GM12878 (cell line): ENCODE measurements around the gene ZNF189. TPM values are rescaled to one million over a fixed set of nuclear protein-coding genes. Genes with fewer than 3 reads are reported as not detected.

ENCODE experiments used
- ATAC-seq: fragments of 200-7000 bp; cut with Tn5 transposase; 3 replicates; pipeline ENCODE4 v1.9.1; 2020; ENCODE audit warnings: mild to moderate bottlenecking, moderate library complexity
- BruUV-seq: library from RNA; stranded (reverse); fragments of 400-500 nt; replicated peaks from 2 replicates; lab custom pipeline; 2021; lab: Mats Ljungman, UMichigan
- CTCF ChIA-PET: fragments of 300-600 bp; sonication (Branson Sonifier 250); formaldehyde crosslinking; extraction: SDS; loops from one replicate; lab custom pipeline; 2021; ENCODE audit warnings: inconsistent platforms; lab: Yijun Ruan, JAX
- POLR2A ChIA-PET: fragments of 350-600 bp; formaldehyde crosslinking; extraction: SDS; loops from one replicate; lab custom pipeline; 2021; ENCODE audit warnings: inconsistent platforms; lab: Charles Lee
- RAD21 ChIA-PET: fragments of 300-600 bp; sonication (Branson Sonifier 250); formaldehyde crosslinking; loops from one replicate; lab custom pipeline; 2023; ENCODE audit warnings: antibody characterized with exemption; ENCODE audit not compliant: unreplicated experiment; lab: Charles Lee
- SMC1A ChIA-PET: fragments of 300-600 bp; sonication (Branson Sonifier 250); formaldehyde crosslinking; loops from one replicate; lab custom pipeline; 2023; ENCODE audit not compliant: unreplicated experiment, uncharacterized antibody; lab: Charles Lee
- DNase-seq: peaks from one replicate; pipeline ENCODE4 v3.0.0-alpha.2; 2011; ENCODE audit warnings: low read depth, low spot score
- FAIRE-seq: peaks from 3 replicates; lab custom pipeline; 2011; peaks lifted over from hg19 to GRCh38; lab: Jason Lieb, UNC
- H2AFZ ChIP-seq: 2 replicates; pipeline ENCODE4 v1.6.0; 2011; ENCODE audit warnings: low read depth, low read length, control low read depth; ENCODE audit not compliant: control insufficient read depth
- H3K27ac ChIP-seq: 2 replicates; pipeline ENCODE4 v1.5.1; 2011; ENCODE audit warnings: control low read depth; ENCODE audit not compliant: control insufficient read depth, insufficient read depth
- H3K27me3 ChIP-seq, 2 experiments: replicated peaks in 1 of 2; 2 replicates each; pipeline versions ENCODE4 v1.6.0 to v1.6.1; 2011; ENCODE audit warnings: low read length in 1 of 2; ENCODE audit not compliant: control insufficient read depth in 2 of 2, insufficient read depth in 2 of 2
- H3K36me3 ChIP-seq, 2 experiments: 2 replicates each; pipeline ENCODE4 v1.5.1; 2011; ENCODE audit warnings: low read length in 1 of 2; ENCODE audit not compliant: control insufficient read depth in 2 of 2, insufficient read depth in 2 of 2
- H3K4me1 ChIP-seq: 2 replicates; pipeline ENCODE4 v1.6.1; 2011; ENCODE audit warnings: mild to moderate bottlenecking, low read length, moderate library complexity, mixed read lengths; ENCODE audit not compliant: control insufficient read depth, insufficient read depth
- H3K4me2 ChIP-seq: 2 replicates; pipeline ENCODE4 v1.6.0; 2011; ENCODE audit warnings: control low read depth; ENCODE audit not compliant: control insufficient read depth, insufficient read depth
- H3K4me3 ChIP-seq: fragments of 200-600 bp; sonication (generic); 2 replicates; pipeline ENCODE4 v1.5.1; 2016
- H3K79me2 ChIP-seq: 2 replicates; pipeline ENCODE4 v1.6.0; 2011; ENCODE audit warnings: low read length; ENCODE audit not compliant: control insufficient read depth, insufficient read depth
- H3K9ac ChIP-seq: 2 replicates; pipeline ENCODE4 v1.8.0; 2011; ENCODE audit warnings: low read length, control low read depth, mixed read lengths; ENCODE audit not compliant: control insufficient read depth, insufficient read depth
- H3K9me3 ChIP-seq: replicated peaks from 3 replicates; pipeline ENCODE4 v1.5.1; 2011; ENCODE audit warnings: mild to moderate bottlenecking, low read length; ENCODE audit not compliant: control insufficient read depth, insufficient read depth
- H4K20me1 ChIP-seq: 2 replicates; pipeline ENCODE4 v1.6.0; 2011; ENCODE audit not compliant: control insufficient read depth, insufficient read depth
- BHLHE40 ChIP-seq, 2 experiments: fragments of 450-650 bp in 1 of 2; IDR thresholded peaks; 2 replicates each; pipeline ENCODE4 v1.6.1; 2011 to 2017; ENCODE audit warnings: low read depth in 2 of 2, borderline replicate concordance in 1 of 2, improper control_type of control experiment in 1 of 2, low read length in 1 of 2, mild to moderate bottlenecking in 1 of 2
- CEBPZ ChIP-seq: fragments of 150-350 bp; IDR thresholded peaks from 2 replicates; pipeline ENCODE4 v1.6.1; 2016; ENCODE audit warnings: low read depth, low read length
- CHD4 ChIP-seq: fragments of 200-600 bp; sonication (generic); IDR thresholded peaks from 2 replicates; pipeline ENCODE4 v1.6.1; 2016; ENCODE audit warnings: mild to moderate bottlenecking
- E4F1 ChIP-seq: fragments of 450-650 bp; IDR thresholded peaks from 2 replicates; pipeline ENCODE4 v1.6.1; 2018; ENCODE audit warnings: borderline replicate concordance, mild to moderate bottlenecking; ENCODE audit not compliant: partially characterized antibody
- ELK1 ChIP-seq: IDR thresholded peaks from 2 replicates; pipeline ENCODE4 v1.6.1; 2012; ENCODE audit warnings: low read depth, low read length, improper control_type of control experiment
- FOXM1 ChIP-seq: IDR thresholded peaks from 2 replicates; pipeline ENCODE4 v1.6.1; 2012; ENCODE audit warnings: low read depth, mild to moderate bottlenecking, inconsistent platforms, low read length, moderate library complexity
- GATAD2B ChIP-seq: fragments of 450-650 bp; conservative IDR thresholded peaks from 2 replicates; pipeline ENCODE4 v1.6.1; 2017; ENCODE audit warnings: low read depth, mild to moderate bottlenecking, moderate library complexity
- JUNB ChIP-seq: IDR thresholded peaks from 2 replicates; pipeline ENCODE4 v1.6.1; 2016; ENCODE audit warnings: antibody characterized with exemption, mild to moderate bottlenecking
- JUND ChIP-seq: IDR thresholded peaks from 2 replicates; pipeline ENCODE4 v1.6.1; 2012; ENCODE audit warnings: low read depth, mild to moderate bottlenecking, low read length, improper control_type of control experiment, moderate library complexity
- NR2F1 ChIP-seq: fragments of 450-650 bp; conservative IDR thresholded peaks from 2 replicates; pipeline ENCODE4 v1.6.1; 2017; ENCODE audit warnings: mild to moderate bottlenecking
- NRF1 ChIP-seq: conservative IDR thresholded peaks from 2 replicates; pipeline ENCODE4 v1.6.1; 2011; ENCODE audit warnings: mild to moderate bottlenecking, low read depth, low read length, improper control_type of control experiment
- RUNX3 ChIP-seq: IDR thresholded peaks from 2 replicates; pipeline ENCODE4 v1.6.1; 2012; ENCODE audit warnings: low read length, inconsistent platforms
- SP1 ChIP-seq: IDR thresholded peaks from one replicate; pipeline ENCODE4 v1.6.1; 2011; ENCODE audit warnings: low read depth, low read length
- SRF ChIP-seq, 2 experiments: IDR thresholded peaks; 2 replicates each; pipeline ENCODE4 v1.6.1; 2011; ENCODE audit warnings: low read depth in 2 of 2, low read length in 2 of 2, mild to moderate bottlenecking in 1 of 2, moderate library complexity in 1 of 2
- STAT1 ChIP-seq: fragments of 450-650 bp; conservative IDR thresholded peaks from 2 replicates; pipeline ENCODE4 v1.6.1; 2014; ENCODE audit warnings: antibody characterized with exemption, mild to moderate bottlenecking
- TCF12 ChIP-seq: IDR thresholded peaks from 2 replicates; pipeline ENCODE4 v1.6.1; 2011; ENCODE audit warnings: low read depth, mild to moderate bottlenecking, low read length
- ZNF217 ChIP-seq: fragments of 450-650 bp; IDR thresholded peaks from 2 replicates; pipeline ENCODE4 v1.6.1; 2017; ENCODE audit warnings: antibody characterized with exemption, mild to moderate bottlenecking
- WGBS: methylation state at CpG from one replicate; pipeline ENCODE4 v1.1.6; 2016; ENCODE audit warnings: low lambda C conversion rate; ENCODE audit not compliant: insufficient replicate concordance, insufficient coverage; ENCODE audit errors: missing lambda C conversion rate; 5-methylcytosine and 5-hydroxymethylcytosine counted together
- in situ Hi-C: fragments of 300-500 bp; cut with MboI; formaldehyde crosslinking; loops from 9 replicates; pipeline ENCODE4 v1.14.3; 2018; ENCODE audit warnings: mixed read lengths
- intact Hi-C: fragments of 100-400 bp; cut with micrococcal nuclease; formaldehyde crosslinking; loops from one replicate; pipeline ENCODE4 v1.14.2; 2022; ENCODE audit not compliant: unreplicated experiment
- polyA plus RNA-seq, 11 experiments: library from polyadenylated mRNA; depleted of rRNA in 4 of 11; unstranded in 6 of 11; stranded (reverse) in 5 of 11; fragments of >200 nt; fragmentation: Nextera tagmentation in 4 of 11; fragmentation: Illumina TruSeq in 1 of 11; extraction: Ambion mirVana in 4 of 11; extraction: Trizol in 1 of 11; gene quantifications; 1 replicate in 1 of 11; 2 replicates in 10 of 11; pipeline versions ENCODE4 v1.2.1 to v1.2.3, GENCODE V29; 2011 to 2016; ENCODE audit warnings: inconsistent platforms in 2 of 11, missing spikeins in 2 of 11, low read depth in 1 of 11
- total RNA-seq, 4 experiments: library from RNA; depleted of rRNA in 3 of 4; stranded (reverse); fragments of >200 nt in 3 of 4; fragmentation: Illumina TruSeq in 1 of 4; extraction: Trizol in 1 of 4; gene quantifications; 2 replicates each; pipeline versions ENCODE4 v1.2.1 to v1.2.3, GENCODE V29; 2013 to 2021

ZNF189 gene
- total and polyA plus RNA-seq, 10 of the 15 experiments (the other 5 are each of a cell fraction or from before 2014, with no cell fraction given): 3.1 to 12.3 (median 7.4) TPM

- no peak for TF ChIP-seq CEBPZ
- no peak for TF ChIP-seq JUNB
- TF ChIP-seq FOXM1: no peak
- TF ChIP-seq TCF12: no peak
- no peak for TF ChIP-seq ZNF217
- no peak for TF ChIP-seq BHLHE40 (IDR thresholded peaks at IDR 0.05; ENCODE audit: borderline replicate concordance in 1 of 2, low read depth in 2 of 2, low read length in 1 of 2)
- TF ChIP-seq CHD4: no peak
Measured at GRCh38 chr9:101394687-101395086, 4.0 kb upstream of the ZNF189 start (continued).

GRCh38 chr9:101397746-101398067 lies 944 bp upstream of the ZNF189 start:
- Histone ChIP-seq H3K4me3 (peak overlapping the region; percentile 90), H4K20me1 (no peaks in the 10 kb centered on the region), H3K9ac (peak overlapping the region; percentile 87), H3K79me2 (peaks cover 73% of the 10 kb centered on the region), H3K36me3 (peaks cover 0 to 14% of the 10 kb centered on the region in 2 experiments; a peak in 1 of 4 replicates), H3K4me1 (0 out of 2 replicates have a peak, but pooled peaks cover 3% of the 10 kb centered on the region), H3K27me3 (no peaks in the 10 kb centered on the region), H3K27ac (peak overlapping the region; percentile 84), H3K4me2 (peak overlapping the region; percentile 40), H2AFZ (peak overlapping the region; percentile 97), H3K9me3 (peaks cover 9% of the 10 kb centered on the region; the same call in 2 of the 3 replicates)
- BruUV-seq: no TSS peak
- ChIA-PET POLR2A (no interaction called here), SMC1A (interaction anchor here (1.9 to 2.2 kb wide), 3 partner anchors 9 to 49 kb away, joined by 8 to 12 read pairs (median 9); no protein-coding TSS in a partner anchor), CTCF (interaction anchor here (1.2 to 3.6 kb wide), 3 partner anchors 9 to 48 kb away, joined by 4 to 23 read pairs (median 5); no protein-coding TSS in a partner anchor), RAD21 (interaction anchor here (0.6 to 3.0 kb wide), 4 partner anchors 10 to 137 kb away, joined by 3 to 14 read pairs (median 5); no protein-coding TSS in a partner anchor)
- in situ Hi-C loops: loop anchor here (5.0 kb wide), 1 partner anchor 135 kb away; the partner anchor contains the start of gene RNF20
- FAIRE-seq: no peak
- ATAC-seq: no peak
- 0% methylated on average over 4 of the region's 4 CpGs for WGBS
- intact Hi-C loops: loop anchor here (2.0 to 5.0 kb wide), 2 partner anchors 50 to 135 kb away; partner anchors contain the start of gene RNF20
- TF ChIP-seq NR2F1: no peak
- TF ChIP-seq BHLHE40 (IDR thresholded peaks at IDR 0.05; ENCODE audit: borderline replicate concordance in 1 of 2, low read depth in 2 of 2, low read length in 1 of 2): no peak
- no peak for TF ChIP-seq ELK1
- TF ChIP-seq GATAD2B: no peak
- no peak for TF ChIP-seq STAT1
- TF ChIP-seq JUND: no peak
- TF ChIP-seq RUNX3: no peak
- no peak for TF ChIP-seq SP1
- no peak for TF ChIP-seq NRF1
- no peak for TF ChIP-seq SRF (IDR thresholded peaks at IDR 0.05; ENCODE audit: low read depth in 2 of 2, low read length in 2 of 2)
- TF ChIP-seq E4F1: no peak
- no peak for DNase-seq
